GM12891 (cell line): ENCODE measurements around the gene LDLRAD3.

Source experiments
- PAX5 ChIP-seq: IDR thresholded peaks from 2 replicates; pipeline ENCODE4 v1.6.1; 2011; ENCODE audit warnings: low read length, moderate library complexity, mild to moderate bottlenecking; ENCODE audit not compliant: insufficient read depth, severe bottlenecking
- POLR2A ChIP-seq: IDR thresholded peaks from 2 replicates; pipeline ENCODE4 v1.6.1; 2011; ENCODE audit warnings: low read depth, low read length, control low read depth
- POLR2AphosphoS5 ChIP-seq: IDR thresholded peaks from 2 replicates; pipeline ENCODE4 v1.6.1; 2011; ENCODE audit warnings: low read depth, low read length, control low read depth
- POU2F2 ChIP-seq: IDR thresholded peaks from 2 replicates; pipeline ENCODE4 v1.6.1; 2011; ENCODE audit warnings: low read depth, mild to moderate bottlenecking, control low read depth, low read length, moderate library complexity
- SPI1 ChIP-seq: IDR thresholded peaks from 2 replicates; pipeline ENCODE4 v1.6.1; 2011; ENCODE audit warnings: low read depth, low read length, control low read depth
- TAF1 ChIP-seq: IDR thresholded peaks from 2 replicates; pipeline ENCODE4 v1.6.1; 2011; ENCODE audit warnings: low read depth, low read length, control low read depth

GRCh38 chr11:35944503-35945136 lies 758 bp downstream of the LDLRAD3 start:
- TF ChIP-seq POLR2AphosphoS5 (no peak), POLR2A (no peak), SPI1 (no peak), TAF1 (no peak), PAX5 (no peak), POU2F2 (no peak)
